COLO829 (cell line): Measurements from ENCODE around the gene ALDH1A1.

Experiments used
- DNase-seq: peaks from one replicate; pipeline ENCODE4 v3.0.0; 2012; ENCODE audit warnings: low spot score

The ALDH1A1 gene

DNA sequence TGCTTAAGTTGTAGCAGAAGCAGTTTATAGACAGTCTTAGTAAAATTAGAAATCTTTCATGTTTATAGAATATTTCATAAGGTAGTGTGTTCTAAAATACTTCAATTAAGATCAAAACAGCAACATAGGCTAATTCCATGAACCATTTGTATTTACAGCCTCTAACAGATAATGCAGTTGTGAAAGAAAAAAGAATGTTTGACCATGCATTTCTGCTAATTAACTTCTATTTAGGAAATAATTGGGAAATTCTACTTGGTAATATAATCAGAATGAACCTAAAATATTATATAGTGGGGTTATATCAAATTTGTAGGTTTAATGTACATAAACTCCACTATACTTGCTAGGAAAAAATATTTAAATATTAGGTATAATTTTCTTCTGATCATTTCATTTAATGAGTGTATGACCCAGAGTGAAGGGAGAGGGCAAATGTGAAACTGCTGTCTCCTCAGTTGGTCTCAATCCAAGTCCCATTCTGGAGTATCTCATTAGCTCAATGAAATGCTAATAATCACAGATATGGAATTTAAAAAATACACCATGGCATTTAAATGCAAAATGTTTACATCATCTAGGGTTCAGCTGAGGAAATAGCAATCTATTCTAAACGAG is 34.9 kb downstream of the ALDH1A1 start:
- DNase-seq, result no peak

DNA sequence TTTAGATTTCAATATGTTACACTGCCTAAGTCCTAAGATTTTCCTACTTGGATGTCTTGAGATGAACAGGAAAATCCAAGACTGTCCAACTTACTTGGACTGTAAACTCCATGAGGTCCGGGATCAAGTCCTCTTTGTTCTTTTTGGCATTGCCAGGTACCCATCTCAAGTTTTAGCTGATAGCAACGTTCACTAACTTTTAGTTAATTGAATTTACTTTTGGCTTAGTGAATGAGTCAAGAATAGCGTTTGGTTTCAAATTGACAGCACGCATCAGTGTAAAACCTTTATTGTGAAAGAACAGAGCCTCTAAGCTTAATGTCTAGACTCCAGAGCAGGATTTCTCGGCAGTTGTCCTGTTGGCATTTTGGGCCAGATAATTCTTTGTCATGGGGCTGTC is 37.2 kb downstream of the ALDH1A1 start:
- no peak for DNase-seq

GRCh38 chr9:72914750-72915149 is 38.1 kb downstream of the ALDH1A1 start:
- DNase-seq, result no peak

DNA sequence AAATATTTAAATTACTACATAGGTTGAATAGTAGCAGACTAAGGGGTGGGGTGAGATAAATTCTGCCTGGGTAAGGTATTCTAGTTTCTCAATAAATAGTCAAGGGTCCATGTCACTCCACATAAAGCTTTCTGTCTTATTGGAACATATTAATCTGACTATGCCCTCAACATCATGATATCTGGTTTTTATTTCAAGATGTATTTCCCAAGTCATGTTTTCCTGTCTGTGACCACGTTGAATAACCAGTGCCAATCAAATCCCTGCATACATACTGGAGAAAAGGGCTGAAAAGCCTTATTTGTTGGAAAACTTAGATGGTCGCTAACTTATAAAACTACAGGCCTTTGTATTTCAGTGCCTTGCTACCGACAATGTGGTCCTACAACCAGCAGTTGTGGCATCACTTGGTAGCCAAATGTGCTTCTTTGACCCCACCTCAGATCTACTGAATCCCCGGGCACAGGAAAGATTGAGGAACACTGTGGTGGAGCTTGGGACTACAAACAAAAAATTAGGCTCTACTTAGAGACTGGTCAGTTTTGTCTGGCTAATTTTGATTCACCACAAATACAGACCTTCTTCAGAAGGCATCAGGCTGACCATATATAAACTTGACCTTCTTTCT is 39.4 kb downstream of the ALDH1A1 start:
- DNase-seq, result no peak

DNA sequence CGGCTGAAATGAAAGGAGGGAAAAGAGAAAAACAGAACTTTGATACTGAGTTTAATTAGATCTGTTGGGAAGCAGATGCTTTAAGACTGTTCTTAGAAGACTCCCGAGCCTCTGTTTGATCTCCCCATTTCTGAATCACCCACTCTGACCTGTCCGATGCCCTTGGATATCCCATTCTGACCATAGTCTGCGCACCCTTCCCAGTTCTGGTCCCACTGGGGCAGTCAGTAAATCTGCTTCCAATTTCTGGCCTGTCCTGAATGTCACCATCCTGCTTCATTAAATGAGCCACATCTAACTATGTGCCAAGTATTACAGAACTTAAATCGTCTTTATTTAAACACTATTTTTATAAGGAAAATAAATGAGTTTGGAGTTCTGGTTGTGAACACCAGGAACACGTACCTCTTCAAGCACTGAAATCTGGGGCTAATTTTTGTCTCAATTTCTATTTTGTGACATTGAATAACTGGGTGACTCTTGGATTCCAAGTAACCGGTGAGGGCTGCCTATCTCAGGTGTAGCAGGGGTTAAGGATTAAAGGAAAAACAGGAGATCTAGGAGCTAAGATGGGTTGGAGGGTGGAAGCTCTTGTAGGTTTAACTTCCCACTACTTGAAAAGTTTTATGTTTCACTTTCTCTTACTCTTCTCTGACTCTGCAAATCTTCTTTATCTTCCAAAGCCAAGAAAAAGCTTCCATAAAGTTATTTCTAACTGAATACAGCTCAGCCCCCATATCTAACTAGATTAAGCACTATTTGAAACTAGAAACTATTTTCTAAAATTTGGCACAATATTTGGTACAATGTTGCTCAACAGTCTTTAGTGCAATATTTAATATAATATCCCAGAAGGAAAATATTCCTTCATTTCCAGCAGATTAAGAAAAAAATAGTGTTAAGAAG is 40.1 kb downstream of the ALDH1A1 start:
- DNase-seq, result no peak

- peak; percentile 87 for DNase-seq
Measured at GRCh38 chr9:72911816-72912215, 41.0 kb downstream of the ALDH1A1 start.

- no peak for DNase-seq
Measured at GRCh38 chr9:72911247-72911775, 41.5 kb downstream of the ALDH1A1 start.

DNA sequence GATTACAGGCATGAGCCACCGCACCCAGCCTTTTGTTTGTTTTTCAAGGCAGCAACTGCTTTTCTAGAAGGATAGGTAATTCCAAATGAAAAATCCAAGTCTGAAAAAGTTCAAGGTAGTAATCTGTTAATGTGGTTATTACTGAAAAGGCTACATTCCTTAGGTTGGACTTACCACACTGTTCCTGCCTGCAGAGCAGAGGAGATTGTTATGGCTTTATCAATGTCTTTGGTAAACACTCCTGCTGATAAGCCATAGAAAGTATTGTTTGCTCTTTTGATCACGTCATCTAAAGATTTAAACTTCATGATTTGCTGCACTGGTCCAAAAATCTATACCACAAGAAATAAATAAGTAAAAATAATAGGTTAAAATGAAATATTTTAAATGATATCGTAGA is 43.4 kb downstream of the ALDH1A1 start:
- no peak for DNase-seq

DNA sequence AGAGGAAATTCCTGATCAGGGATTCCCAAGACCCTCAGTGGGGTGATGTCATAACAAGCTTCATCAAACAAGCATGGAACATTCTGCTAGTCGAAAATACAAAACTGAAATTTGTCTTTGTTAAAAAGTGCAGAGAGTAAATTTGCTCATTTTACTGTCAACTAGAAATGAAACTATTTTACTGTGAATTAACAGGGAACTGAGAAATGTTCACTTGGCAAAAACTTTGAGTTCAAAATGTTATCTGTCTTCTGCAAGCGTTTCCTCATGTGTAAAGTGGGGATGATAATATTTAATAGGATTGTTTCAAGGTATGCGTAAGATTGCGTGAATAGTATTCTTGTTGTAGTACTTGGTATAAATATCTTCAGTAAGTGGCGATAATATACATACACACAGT is 45.4 kb downstream of the ALDH1A1 start:
- DNase-seq, result no peak

GRCh38 chr9:72906810-72907209 is 46.0 kb downstream of the ALDH1A1 start:
- no peak for DNase-seq

DNA sequence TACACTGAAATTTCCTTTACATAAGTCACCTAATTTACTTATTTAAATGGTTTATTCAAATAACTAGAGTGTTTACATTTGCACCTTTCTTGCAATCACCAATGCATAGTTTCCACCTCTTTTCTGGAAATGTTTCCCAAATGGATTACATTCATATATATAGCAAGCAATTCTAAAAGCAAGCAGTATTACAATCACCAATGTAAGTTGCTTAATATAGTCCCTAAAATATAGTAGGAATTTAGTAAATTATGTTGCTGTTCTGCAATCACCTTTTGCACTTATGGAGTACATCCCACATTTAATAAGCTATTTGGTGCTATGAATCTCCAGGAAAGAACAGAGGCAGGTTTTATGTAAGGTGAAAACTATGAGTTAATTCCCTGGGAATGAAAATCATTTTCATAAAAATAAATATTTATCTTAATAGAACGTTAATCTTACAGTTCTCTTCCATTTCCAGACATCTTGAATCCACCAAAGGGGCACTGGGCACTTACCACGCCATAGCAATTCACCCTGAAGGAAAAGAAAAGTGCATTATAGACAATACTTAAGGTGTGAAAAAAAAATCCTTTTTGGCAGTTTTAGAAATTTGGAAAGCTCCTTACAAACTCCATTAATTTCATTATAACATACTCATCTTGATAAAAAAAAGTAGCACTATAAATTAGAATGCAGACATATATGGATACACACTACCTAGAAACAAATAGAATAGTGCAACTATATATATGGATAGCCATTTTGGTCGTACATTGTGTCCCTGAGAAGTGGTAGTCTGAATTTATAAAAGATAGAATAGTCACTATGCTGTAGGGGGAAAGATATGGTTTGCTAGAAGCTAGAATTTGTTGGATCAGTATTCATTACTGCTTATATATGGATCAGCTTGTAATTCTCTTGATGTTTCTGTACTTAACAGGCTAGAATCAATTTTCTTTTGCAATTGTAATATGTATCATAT is 47.1 kb downstream of the ALDH1A1 start:
- no peak for DNase-seq

DNA sequence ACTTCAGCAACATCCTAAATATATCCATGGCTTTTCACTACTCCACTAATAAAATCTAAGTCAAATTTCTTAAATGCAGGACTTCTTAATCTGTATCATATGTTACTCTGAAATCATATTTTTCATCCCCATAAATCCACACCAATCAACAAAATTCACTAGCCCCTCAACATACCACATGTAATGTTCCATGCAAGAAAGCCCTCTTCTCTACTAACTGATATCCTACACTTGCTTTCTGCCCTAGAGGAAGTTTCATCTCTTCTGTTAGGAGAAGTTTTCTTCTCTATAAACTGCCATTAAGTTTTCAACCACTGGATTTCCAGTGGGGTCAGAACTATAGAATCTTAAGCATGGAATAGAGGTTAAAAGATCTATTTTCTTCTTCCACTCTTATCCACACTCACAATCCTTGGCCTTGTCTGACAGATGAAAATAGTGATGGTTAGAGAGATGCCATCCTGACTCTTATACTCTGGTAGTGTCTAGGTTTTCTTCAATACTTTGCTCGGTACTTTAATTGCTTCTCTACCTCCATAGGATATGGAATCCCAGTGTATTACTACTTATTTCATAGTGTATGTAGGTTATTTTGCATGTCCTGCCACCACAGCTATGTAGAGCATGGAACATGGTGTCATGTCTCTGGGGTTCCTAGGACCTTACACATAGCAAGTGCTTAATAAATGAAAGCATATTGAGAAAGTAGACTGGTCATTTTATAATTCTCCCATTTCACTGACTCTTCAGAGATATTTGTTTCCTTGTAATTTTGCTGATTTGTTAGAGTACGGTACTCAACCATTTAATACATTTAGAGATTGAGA is 48.4 kb downstream of the ALDH1A1 start:
- no peak for DNase-seq

- no peak for DNase-seq
Measured at GRCh38 chr9:72903103-72903502, 49.8 kb downstream of the ALDH1A1 start.

DNA sequence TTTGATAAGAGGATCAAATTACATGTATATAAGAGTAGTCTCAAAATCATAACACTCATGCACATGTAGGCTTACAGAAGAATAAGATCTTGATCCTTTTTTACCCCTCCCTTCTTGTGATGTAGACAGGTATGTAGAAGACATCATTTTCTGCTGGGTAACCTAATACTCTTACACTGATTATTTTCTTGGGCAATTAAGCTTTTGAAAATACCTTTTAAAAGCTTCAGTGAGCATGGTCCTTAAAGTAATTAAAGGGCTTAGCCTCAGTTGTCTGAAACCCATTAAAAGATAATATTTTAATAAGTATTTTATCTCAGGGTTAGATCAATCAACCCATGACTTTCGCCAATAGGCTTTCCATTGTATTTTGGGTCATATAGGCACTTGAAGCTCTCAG is 50.6 kb downstream of the ALDH1A1 start:
- DNase-seq, result no peak

GRCh38 chr9:72899734-72900477 is 52.9 kb downstream of the ALDH1A1 start:
- no peak for DNase-seq

DNA sequence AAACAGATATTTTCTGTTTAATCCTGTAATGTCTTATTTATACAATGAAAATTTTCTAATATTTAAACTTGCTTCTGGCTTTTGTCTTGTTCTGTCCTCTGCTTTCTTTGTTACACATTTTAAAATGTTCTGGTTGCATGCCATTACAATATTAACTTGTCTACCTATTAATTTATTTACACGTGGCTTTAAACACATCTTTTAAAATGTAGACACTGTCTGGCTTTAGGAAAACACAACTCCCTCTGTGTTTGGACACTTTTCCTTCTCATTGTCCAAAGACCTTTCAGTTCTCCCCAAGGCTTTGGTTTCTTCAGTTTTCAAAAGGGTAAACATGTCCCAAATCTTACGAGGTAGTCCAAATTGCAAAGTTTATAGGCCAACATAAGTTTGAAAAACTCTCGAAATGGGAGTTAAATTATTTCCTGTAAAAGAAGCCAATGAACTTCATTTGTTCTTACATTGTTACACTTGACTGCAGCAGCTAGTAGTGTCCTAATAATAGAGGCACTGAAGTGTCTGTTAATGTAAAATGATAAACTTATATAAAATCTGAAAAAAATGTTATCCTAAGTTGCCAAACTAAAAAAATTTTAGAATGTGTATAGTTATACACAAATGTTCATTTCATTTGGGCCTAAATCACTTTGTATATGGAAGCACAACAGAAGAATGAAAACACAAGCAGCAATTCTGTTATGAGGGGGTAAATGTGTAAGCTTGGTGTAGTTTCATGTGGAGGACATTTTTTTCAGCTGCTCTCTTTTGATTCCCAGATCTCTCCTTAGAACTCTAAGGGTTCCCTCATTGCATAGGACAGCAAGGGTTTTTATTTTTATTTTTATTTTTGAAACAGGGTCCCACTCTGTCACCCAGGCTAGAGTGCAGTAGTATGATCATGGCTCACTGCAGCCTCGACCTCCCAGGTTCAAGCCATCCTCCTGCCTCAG is 53.8 kb downstream of the ALDH1A1 start:
- no peak for DNase-seq

GRCh38 chr9:72898360-72898759 is 54.5 kb downstream of the ALDH1A1 start:
- DNase-seq, result no peak

DNA sequence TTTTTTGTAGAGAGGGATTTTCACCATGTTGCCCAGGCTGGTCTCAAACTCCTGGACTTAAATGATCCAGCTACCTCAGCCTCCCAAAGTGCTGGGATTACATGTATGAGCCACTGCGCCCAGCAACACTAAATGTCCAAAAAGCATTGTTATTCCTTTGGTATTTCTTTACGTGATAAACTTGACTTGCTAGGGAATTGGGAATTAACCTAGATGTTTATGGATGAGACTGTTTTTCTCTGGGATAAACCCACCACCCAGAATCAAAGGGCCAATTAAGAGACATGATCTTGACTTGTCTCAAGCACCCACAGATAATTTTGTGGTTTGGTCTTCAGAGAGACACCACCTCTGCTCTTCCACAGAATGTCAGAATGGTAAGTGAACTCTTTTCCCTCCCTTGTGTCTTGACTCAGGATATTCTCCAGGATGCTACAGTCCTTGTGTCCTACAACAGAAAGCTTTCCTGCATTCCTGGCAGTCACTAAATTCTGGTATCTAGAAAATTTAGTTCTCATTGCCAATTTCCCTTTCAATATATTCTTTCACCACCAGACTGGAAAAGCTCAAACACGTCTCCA is 55.7 kb downstream of the ALDH1A1 start:
- DNase-seq, result no peak

GRCh38 chr9:72896439-72896838 is 56.4 kb downstream of the ALDH1A1 start:
- no peak for DNase-seq
